K562 (cell line): ENCODE data around the gene CFAP141. TPM values are rescaled to one million over a fixed set of nuclear protein-coding genes. Genes with fewer than 3 reads are reported as not detected.

ENCODE experiments used
- ARID2 ChIP-seq: fragments of 450-650 bp; IDR thresholded peaks from 2 replicates; pipeline ENCODE4 v1.6.1; 2017; ENCODE audit warnings: antibody characterized with exemption, mild to moderate bottlenecking
- ETV5 ChIP-seq: sonication (generic); formaldehyde crosslinking; IDR thresholded peaks from 2 replicates; pipeline ENCODE4 v1.4.0; 2020; ENCODE audit warnings: low read depth, mild to moderate bottlenecking, missing genetic modification reagents
- FUS ChIP-seq: fragments of 200-400 bp; formaldehyde crosslinking; optimal IDR thresholded peaks from 2 replicates; pipeline ENCODE3; 2017; ENCODE audit warnings: low read depth, low read length
- HSF4 ChIP-seq: fragments of 250-450 bp; sonication (Bioruptor Pico); IDR thresholded peaks from 2 replicates; pipeline ENCODE4 v2.1.2; 2022; ENCODE audit warnings: mild to moderate bottlenecking, moderate library complexity, borderline replicate concordance
- IFI16 ChIP-seq: fragments of 250-450 bp; sonication (Bioruptor Pico); IDR thresholded peaks from 2 replicates; pipeline ENCODE4 v2.1.2; 2022; ENCODE audit warnings: mild to moderate bottlenecking, inconsistent platforms
- NCOA6 ChIP-seq: fragments of 450-650 bp; IDR thresholded peaks from 2 replicates; pipeline ENCODE4 v1.6.1; 2017; ENCODE audit warnings: mild to moderate bottlenecking
- POLR2A ChIP-seq: fragments of 450-650 bp; conservative IDR thresholded peaks from 2 replicates; pipeline ENCODE4 v1.6.1; 2016
- REST ChIP-seq, 2 experiments: fragments of 450-650 bp; formaldehyde crosslinking in 1 of 2; IDR thresholded peaks; 2 replicates each; pipeline versions ENCODE4 v1.4.0 to v1.6.1; 2014 to 2020; ENCODE audit warnings: mild to moderate bottlenecking in 2 of 2, borderline replicate concordance in 1 of 2, low read depth in 1 of 2
- SAFB ChIP-seq: fragments of 200-400 bp; formaldehyde crosslinking; IDR thresholded peaks from 2 replicates; pipeline ENCODE4 v1.6.1; 2017; ENCODE audit warnings: low read depth, low read length, borderline replicate concordance
- SNIP1 ChIP-seq: fragments of 450-650 bp; IDR thresholded peaks from 2 replicates; pipeline ENCODE4 v1.7.1; 2017; ENCODE audit warnings: low read depth, mild to moderate bottlenecking
- TRIM24 ChIP-seq, 2 experiments: fragments of 450-650 bp; IDR thresholded peaks; 2 replicates each; pipeline ENCODE4 v1.6.1; 2016
- TSHZ1 ChIP-seq: fragments of 250-450 bp; sonication (Bioruptor Pico); IDR thresholded peaks from 2 replicates; pipeline ENCODE4 v1.4.0; 2020; ENCODE audit warnings: mild to moderate bottlenecking, moderate library complexity
- ZNF184 ChIP-seq: sonication (generic); formaldehyde crosslinking; IDR thresholded peaks from 2 replicates; pipeline ENCODE4 v1.5.0; 2020; ENCODE audit warnings: missing genetic modification reagents
- ZNF239 ChIP-seq: fragments of 250-450 bp; sonication (Bioruptor Pico); IDR thresholded peaks from 2 replicates; pipeline ENCODE4 v1.4.0; 2020; ENCODE audit warnings: mild to moderate bottlenecking
- ZNF431 ChIP-seq: sonication (generic); formaldehyde crosslinking; IDR thresholded peaks from 2 replicates; pipeline ENCODE4 v1.8.0; 2022; ENCODE audit warnings: mild to moderate bottlenecking, missing genetic modification reagents
- ZNF766 ChIP-seq: fragments of 200-800 bp; sonication (Bioruptor generic); conservative IDR thresholded peaks from 2 replicates; pipeline ENCODE4 v1.6.1; 2016; ENCODE audit warnings: missing genetic modification characterization, missing compliant biosample characterization
- ZSCAN29 ChIP-seq: fragments of 450-650 bp; IDR thresholded peaks from 2 replicates; pipeline ENCODE4 v1.6.1; 2017
- polyA plus RNA-seq, 8 experiments: library from polyadenylated mRNA; depleted of rRNA in 4 of 8; stranded (reverse) in 5 of 8; unstranded in 3 of 8; fragments of >200 nt; fragmentation: Nextera tagmentation in 2 of 8; fragmentation: Illumina TruSeq in 1 of 8; extraction: Ambion mirVana in 2 of 8; extraction: Trizol in 1 of 8; gene quantifications; 2 replicates each; pipeline versions ENCODE4 v1.2.1 to v1.2.3, GENCODE V29; 2011 to 2014; ENCODE audit warnings: inconsistent platforms in 1 of 8, missing spikeins in 1 of 8
- total RNA-seq, 7 experiments: library from RNA; depleted of rRNA in 6 of 7; stranded (reverse); fragments of >200 nt in 6 of 7; fragmentation: Illumina TruSeq in 2 of 7; extraction: Trizol in 2 of 7; gene quantifications; 2 replicates each; pipeline versions ENCODE4 v1.2.1 to v1.2.3, GENCODE V29; 2011 to 2021; ENCODE audit warnings: low replicate concordance in 1 of 7

The CFAP141 gene
- total and polyA plus RNA-seq, 9 of the 15 experiments (the other 6 are each of a cell fraction or from before 2014, with no cell fraction given) = not detected

- no peak for TF ChIP-seq HSF4
- no peak for TF ChIP-seq FUS
- TF ChIP-seq ZNF239 (CRISPR knock-in tag) = no peak
- peak; percentile 90 for TF ChIP-seq NCOA6
- peak; percentile 80 for TF ChIP-seq ETV5 (CRISPR knock-in tag)
- no peak for TF ChIP-seq SAFB
- TF ChIP-seq REST (IDR thresholded peaks at IDR 0.05; ENCODE audit: borderline replicate concordance) = peak; percentile 97
- TF ChIP-seq REST (CRISPR knock-in tag; IDR thresholded peaks at IDR 0.05; ENCODE audit: low read depth) = peak; percentile 29
- TF ChIP-seq ZNF431 = no peak; the same call in 1 of the 2 replicates
- no peak for TF ChIP-seq ZNF184 (CRISPR knock-in tag)
- TF ChIP-seq POLR2A = peak; percentile 94
- TF ChIP-seq ZNF766 (CRISPR knock-in tag) = no peak
- no peak for TF ChIP-seq TSHZ1 (CRISPR knock-in tag)
- TF ChIP-seq SNIP1 = no peak
- TF ChIP-seq ZSCAN29 = peak; percentile 63; the same call in 1 of the 2 replicates
- no peak for TF ChIP-seq ARID2
- no peak for TF ChIP-seq IFI16 (CRISPR knock-in tag)
- TF ChIP-seq TRIM24 (IDR thresholded peaks at IDR 0.05) = no peak
These were observed 14.2 kb upstream of the CFAP141 start, which contains the start of gene UBAP2L (continued) for GRCh38 chr1:154220071-154220969.
